Measurements from ENCODE around the gene UBE2L6. TPM values are rescaled to one million over a fixed set of nuclear protein-coding genes. Genes with fewer than 3 reads are reported as not detected.

The UBE2L6 gene
- total and polyA plus RNA-seq, 4 donors: 18.6 to 97.2 (median 65.1) TPM

DNA sequence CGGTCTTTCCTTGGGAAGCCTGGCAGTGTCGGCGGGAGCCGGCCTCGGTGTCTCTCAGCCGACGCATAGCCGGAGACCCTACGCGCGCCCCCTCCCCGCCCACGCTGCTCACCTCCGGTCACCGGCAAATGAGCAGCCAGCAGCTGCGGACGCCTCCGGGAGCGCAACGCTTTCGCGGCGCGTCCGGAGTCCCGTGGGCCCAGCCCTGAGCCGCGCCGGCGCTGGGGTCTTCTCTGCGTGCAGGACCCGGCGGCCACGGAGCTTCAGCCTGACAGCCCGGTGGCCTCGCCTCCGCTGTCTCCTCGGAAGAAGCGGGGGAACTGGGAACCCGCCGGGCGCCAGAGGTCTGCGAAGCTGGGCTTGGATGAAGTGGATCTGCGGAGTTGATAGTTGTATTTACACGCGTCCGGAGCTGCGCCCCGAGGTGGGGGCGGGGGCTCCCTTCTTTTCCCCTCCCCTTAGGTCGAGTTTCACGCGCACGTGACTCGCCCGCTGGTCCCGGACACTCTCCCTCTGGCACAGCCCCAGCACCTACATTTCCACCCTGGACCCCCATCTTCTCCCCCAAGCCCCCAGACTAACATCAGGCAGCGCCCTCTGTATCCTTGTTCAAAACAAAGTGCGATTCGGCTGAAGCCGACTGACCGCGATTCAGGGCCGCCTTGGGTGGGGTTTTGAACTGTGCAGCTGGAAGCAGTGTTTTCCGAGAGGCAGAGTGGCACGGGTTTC is 52.0 kb downstream of the UBE2L6 start, which contains the start of gene SLC43A1:
Gene SLC43A1, minus strand, starts transcription at position 371 of the 729 bp plus-strand sequence. CDS start 1,591 bp downstream, outside the sequence.
- H3K36me3 ChIP-seq (ENCODE audit: control insufficient read depth in 4 of 4, insufficient read depth in 3 of 4, low read depth in 1 of 4, low read length in 3 of 4): peaks cover 0 to 8% (median 2%) of the 10 kb centered on the region in 4 donors
- under 1% methylated on average over 66 of the region's 66 CpGs for WGBS
- TF ChIP-seq TAF1 (conservative IDR thresholded peaks at IDR 0.05) (peak; percentile 36), SP1 (IDR thresholded peaks at IDR 0.05) (peak; percentile 30), FOXA2 (IDR thresholded peaks at IDR 0.05) (no peak), RAD21 (IDR thresholded peaks at IDR 0.05) (peak in 1 of 2 donors; percentile 15), FOXA1 (IDR thresholded peaks at IDR 0.05) (no peak), RXRA (IDR thresholded peaks at IDR 0.05) (no peak), JUND (IDR thresholded peaks at IDR 0.05) (no peak), HNF4G (IDR thresholded peaks at IDR 0.05) (no peak), NR2F2 (IDR thresholded peaks at IDR 0.05) (no peak), GABPA (IDR thresholded peaks at IDR 0.05 in 1 of 2, conservative IDR thresholded peaks at IDR 0.05 in 1 of 2) (no peak), ZBTB33 (IDR thresholded peaks at IDR 0.05) (no peak), MAX (IDR thresholded peaks at IDR 0.05) (peak; percentile 62), EGR1 (IDR thresholded peaks at IDR 0.05; ENCODE audit: low read depth in 2 of 2) (no peak), HNF4A (conservative IDR thresholded peaks at IDR 0.05) (peak; percentile 8 to 21), YY1 (IDR thresholded peaks at IDR 0.05) (no peak)
- TF ChIP-seq, protein P1, sequence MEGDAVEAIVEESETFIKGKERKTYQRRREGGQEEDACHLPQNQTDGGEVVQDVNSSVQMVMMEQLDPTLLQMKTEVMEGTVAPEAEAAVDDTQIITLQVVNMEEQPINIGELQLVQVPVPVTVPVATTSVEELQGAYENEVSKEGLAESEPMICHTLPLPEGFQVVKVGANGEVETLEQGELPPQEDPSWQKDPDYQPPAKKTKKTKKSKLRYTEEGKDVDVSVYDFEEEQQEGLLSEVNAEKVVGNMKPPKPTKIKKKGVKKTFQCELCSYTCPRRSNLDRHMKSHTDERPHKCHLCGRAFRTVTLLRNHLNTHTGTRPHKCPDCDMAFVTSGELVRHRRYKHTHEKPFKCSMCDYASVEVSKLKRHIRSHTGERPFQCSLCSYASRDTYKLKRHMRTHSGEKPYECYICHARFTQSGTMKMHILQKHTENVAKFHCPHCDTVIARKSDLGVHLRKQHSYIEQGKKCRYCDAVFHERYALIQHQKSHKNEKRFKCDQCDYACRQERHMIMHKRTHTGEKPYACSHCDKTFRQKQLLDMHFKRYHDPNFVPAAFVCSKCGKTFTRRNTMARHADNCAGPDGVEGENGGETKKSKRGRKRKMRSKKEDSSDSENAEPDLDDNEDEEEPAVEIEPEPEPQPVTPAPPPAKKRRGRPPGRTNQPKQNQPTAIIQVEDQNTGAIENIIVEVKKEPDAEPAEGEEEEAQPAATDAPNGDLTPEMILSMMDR (IDR thresholded peaks at IDR 0.05; ENCODE audit: low read depth, low read length, missing input control): no peak
- TF ChIP-seq, protein P2, sequence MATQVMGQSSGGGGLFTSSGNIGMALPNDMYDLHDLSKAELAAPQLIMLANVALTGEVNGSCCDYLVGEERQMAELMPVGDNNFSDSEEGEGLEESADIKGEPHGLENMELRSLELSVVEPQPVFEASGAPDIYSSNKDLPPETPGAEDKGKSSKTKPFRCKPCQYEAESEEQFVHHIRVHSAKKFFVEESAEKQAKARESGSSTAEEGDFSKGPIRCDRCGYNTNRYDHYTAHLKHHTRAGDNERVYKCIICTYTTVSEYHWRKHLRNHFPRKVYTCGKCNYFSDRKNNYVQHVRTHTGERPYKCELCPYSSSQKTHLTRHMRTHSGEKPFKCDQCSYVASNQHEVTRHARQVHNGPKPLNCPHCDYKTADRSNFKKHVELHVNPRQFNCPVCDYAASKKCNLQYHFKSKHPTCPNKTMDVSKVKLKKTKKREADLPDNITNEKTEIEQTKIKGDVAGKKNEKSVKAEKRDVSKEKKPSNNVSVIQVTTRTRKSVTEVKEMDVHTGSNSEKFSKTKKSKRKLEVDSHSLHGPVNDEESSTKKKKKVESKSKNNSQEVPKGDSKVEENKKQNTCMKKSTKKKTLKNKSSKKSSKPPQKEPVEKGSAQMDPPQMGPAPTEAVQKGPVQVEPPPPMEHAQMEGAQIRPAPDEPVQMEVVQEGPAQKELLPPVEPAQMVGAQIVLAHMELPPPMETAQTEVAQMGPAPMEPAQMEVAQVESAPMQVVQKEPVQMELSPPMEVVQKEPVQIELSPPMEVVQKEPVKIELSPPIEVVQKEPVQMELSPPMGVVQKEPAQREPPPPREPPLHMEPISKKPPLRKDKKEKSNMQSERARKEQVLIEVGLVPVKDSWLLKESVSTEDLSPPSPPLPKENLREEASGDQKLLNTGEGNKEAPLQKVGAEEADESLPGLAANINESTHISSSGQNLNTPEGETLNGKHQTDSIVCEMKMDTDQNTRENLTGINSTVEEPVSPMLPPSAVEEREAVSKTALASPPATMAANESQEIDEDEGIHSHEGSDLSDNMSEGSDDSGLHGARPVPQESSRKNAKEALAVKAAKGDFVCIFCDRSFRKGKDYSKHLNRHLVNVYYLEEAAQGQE (IDR thresholded peaks at IDR 0.05): peak; percentile 72
- TF ChIP-seq, protein P3, sequence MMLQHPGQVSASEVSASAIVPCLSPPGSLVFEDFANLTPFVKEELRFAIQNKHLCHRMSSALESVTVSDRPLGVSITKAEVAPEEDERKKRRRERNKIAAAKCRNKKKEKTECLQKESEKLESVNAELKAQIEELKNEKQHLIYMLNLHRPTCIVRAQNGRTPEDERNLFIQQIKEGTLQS (IDR thresholded peaks at IDR 0.05): no peak
- no peaks in the 10 kb centered on the region for H3K27me3 ChIP-seq (ENCODE audit: control insufficient read depth in 4 of 4, insufficient read depth in 4 of 4, low read length in 3 of 4)
- peak; percentile 78 for DNase-seq (ENCODE audit: low spot score)
- H3K4me3 ChIP-seq (ENCODE audit: low read depth in 1 of 3, low read length in 3 of 3): peak within 1 kb of the TSS; percentile 88 to 97 (median 93)
- no peaks in the 10 kb centered on the region for H3K9me3 ChIP-seq (ENCODE audit: control insufficient read depth in 4 of 4, low read length in 3 of 4)
- peak within 1 kb of the TSS; percentile 79 to 84 for H3K27ac ChIP-seq (ENCODE audit: low read depth in 1 of 2, low read length in 2 of 2)
- H3K4me1 ChIP-seq (ENCODE audit: control insufficient read depth in 4 of 4, insufficient read depth in 4 of 4, low read length in 3 of 4): peaks cover 1 to 27% (median 21%) of the 10 kb centered on the region in 4 donors
- H3K9ac ChIP-seq (ENCODE audit: low read depth in 1 of 2, low read length in 2 of 2): peak within 1 kb of the TSS; percentile 59 to 64

Data from liver (tissue), 9 donors.